Upper lobe of left lung (tissue), 4 donors: ENCODE measurements around the gene ARHGAP42.

ENCODE experiments used
- POLR2A ChIP-seq, 4 donors: fragments of 450-650 bp; IDR thresholded peaks; one replicate each; pipeline ENCODE4 v1.5.1; 2016 to 2017; ENCODE audit warnings: antibody characterized with exemption in 4 of 4, mild to moderate bottlenecking in 2 of 4
- TF ChIP-seq, protein P1 (sequence below), 6 experiments: fragments of 450-650 bp in 4 of 6; fragments of 200-600 bp in 2 of 6; sonication (generic) in 2 of 6; IDR thresholded peaks; one replicate each; pipeline ENCODE4 v1.5.1; 2016 to 2019; ENCODE audit warnings: antibody characterized with exemption in 6 of 6

- TF ChIP-seq, protein P1, sequence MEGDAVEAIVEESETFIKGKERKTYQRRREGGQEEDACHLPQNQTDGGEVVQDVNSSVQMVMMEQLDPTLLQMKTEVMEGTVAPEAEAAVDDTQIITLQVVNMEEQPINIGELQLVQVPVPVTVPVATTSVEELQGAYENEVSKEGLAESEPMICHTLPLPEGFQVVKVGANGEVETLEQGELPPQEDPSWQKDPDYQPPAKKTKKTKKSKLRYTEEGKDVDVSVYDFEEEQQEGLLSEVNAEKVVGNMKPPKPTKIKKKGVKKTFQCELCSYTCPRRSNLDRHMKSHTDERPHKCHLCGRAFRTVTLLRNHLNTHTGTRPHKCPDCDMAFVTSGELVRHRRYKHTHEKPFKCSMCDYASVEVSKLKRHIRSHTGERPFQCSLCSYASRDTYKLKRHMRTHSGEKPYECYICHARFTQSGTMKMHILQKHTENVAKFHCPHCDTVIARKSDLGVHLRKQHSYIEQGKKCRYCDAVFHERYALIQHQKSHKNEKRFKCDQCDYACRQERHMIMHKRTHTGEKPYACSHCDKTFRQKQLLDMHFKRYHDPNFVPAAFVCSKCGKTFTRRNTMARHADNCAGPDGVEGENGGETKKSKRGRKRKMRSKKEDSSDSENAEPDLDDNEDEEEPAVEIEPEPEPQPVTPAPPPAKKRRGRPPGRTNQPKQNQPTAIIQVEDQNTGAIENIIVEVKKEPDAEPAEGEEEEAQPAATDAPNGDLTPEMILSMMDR (IDR thresholded peaks at IDR 0.05) = no peak
- TF ChIP-seq POLR2A (IDR thresholded peaks at IDR 0.05) = no peak
Measured at GRCh38 chr11:100857236-100858005, 170.3 kb downstream of the ARHGAP42 start.
